ENCODE data around the gene CCDC43. TPM values are rescaled to one million over a fixed set of nuclear protein-coding genes. Genes with fewer than 3 reads are reported as not detected.
A peak's percentile ranks its signal among the peaks of the same experiment; 100 is the strongest.
"Not testable (repeated sequence)": the region's sequence is repeated elsewhere in the genome, so short reads cannot be mapped to it uniquely, and the experiment has no call there.

Gene CCDC43
- total RNA-seq, 4 donors from 2014 or later = 5.3 to 30.7 (median 13.8) TPM

- H3K36me3 ChIP-seq = no peaks in the 10 kb centered on the region
- H3K4me3 ChIP-seq = no peak overlapping the region
- no peaks in the 10 kb centered on the region for H3K4me1 ChIP-seq
- DNase-seq = no peak
- TF ChIP-seq POLR2A (IDR thresholded peaks at IDR 0.05) = no peak
- no peak for TF ChIP-seq CTCF (IDR thresholded peaks at IDR 0.05)
- H3K27ac ChIP-seq = no peak overlapping the region
- intact Hi-C loops (cut with DNase I; ENCODE audit: low total_unique reads) = no loop called here
- H3K27me3 ChIP-seq = no peaks in the 10 kb centered on the region
- H3K9me3 ChIP-seq = no peaks in the 10 kb centered on the region
Observed at GRCh38 chr17:44645341-44645740, 44.2 kb downstream of the CCDC43 start.

GRCh38 chr17:44642834-44643233 lies 46.7 kb downstream of the CCDC43 start:
- H3K4me1 ChIP-seq = no peaks in the 10 kb centered on the region
- H3K4me3 ChIP-seq = no peak overlapping the region
- TF ChIP-seq POLR2A (IDR thresholded peaks at IDR 0.05) = no peak
- no peak for TF ChIP-seq CTCF (IDR thresholded peaks at IDR 0.05)
- no peaks in the 10 kb centered on the region for H3K27me3 ChIP-seq
- DNase-seq = no peak
- no peaks in the 10 kb centered on the region for H3K36me3 ChIP-seq
- no peak overlapping the region for H3K27ac ChIP-seq
- no peaks in the 10 kb centered on the region for H3K9me3 ChIP-seq
- intact Hi-C loops (cut with DNase I; ENCODE audit: low total_unique reads) = no loop called here

- Histone ChIP-seq H3K27me3 (no peaks in the 10 kb centered on the region), H3K4me1 (no peaks in the 10 kb centered on the region), H3K9me3 (no peaks in the 10 kb centered on the region), H3K36me3 (no peaks in the 10 kb centered on the region), H3K27ac (no peak overlapping the region), H3K4me3 (no peak overlapping the region)
- intact Hi-C loops (cut with DNase I; ENCODE audit: low total_unique reads) = loop anchor here (5.0 kb wide), 1 partner anchor 105 kb away; no protein-coding TSS in a partner anchor
- DNase-seq = no peak
- TF ChIP-seq POLR2A (IDR thresholded peaks at IDR 0.05) (no peak), CTCF (IDR thresholded peaks at IDR 0.05) (no peak)
Observed at GRCh38 chr17:44637066-44637465, 52.5 kb downstream of the CCDC43 start.

- no peak overlapping the region for H3K27ac ChIP-seq
- H3K36me3 ChIP-seq = no peaks in the 10 kb centered on the region
- no peak for DNase-seq
- no peaks in the 10 kb centered on the region for H3K27me3 ChIP-seq
- H3K4me1 ChIP-seq = no peaks in the 10 kb centered on the region
- intact Hi-C loops (cut with DNase I; ENCODE audit: low total_unique reads) = loop anchor here (5.0 kb wide), 1 partner anchor 104 kb away; no protein-coding TSS in a partner anchor
- no peak overlapping the region for H3K4me3 ChIP-seq
- TF ChIP-seq CTCF (IDR thresholded peaks at IDR 0.05) (peak; percentile 48 to 82 (median 58)), POLR2A (IDR thresholded peaks at IDR 0.05) (no peak)
- no peaks in the 10 kb centered on the region for H3K9me3 ChIP-seq
Observed at GRCh38 chr17:44636562-44636961, 53.0 kb downstream of the CCDC43 start.

GRCh38 chr17:44634401-44634800 lies 55.2 kb downstream of the CCDC43 start:
- H3K9me3 ChIP-seq; H3K4me1 ChIP-seq; H3K27me3 ChIP-seq; DNase-seq; H3K4me3 ChIP-seq; intact Hi-C loops (cut with DNase I; ENCODE audit: low total_unique reads); H3K27ac ChIP-seq; H3K36me3 ChIP-seq: not testable (repeated sequence)

GRCh38 chr17:44633998-44634397 lies 55.6 kb downstream of the CCDC43 start:
- H3K36me3 ChIP-seq = no peaks in the 10 kb centered on the region
- H3K27me3 ChIP-seq = no peaks in the 10 kb centered on the region
- intact Hi-C loops (cut with DNase I; ENCODE audit: low total_unique reads) = no loop called here
- H3K27ac ChIP-seq = no peak overlapping the region
- TF ChIP-seq CTCF (IDR thresholded peaks at IDR 0.05) = no peak
- TF ChIP-seq POLR2A (IDR thresholded peaks at IDR 0.05) = no peak
- H3K9me3 ChIP-seq = no peaks in the 10 kb centered on the region
- DNase-seq = no peak
- no peak overlapping the region for H3K4me3 ChIP-seq
- H3K4me1 ChIP-seq = no peaks in the 10 kb centered on the region

All from uterus (tissue), 4 donors.